ENCODE data around the gene ECSCR. TPM values are rescaled to one million over a fixed set of nuclear protein-coding genes. Genes with fewer than 3 reads are reported as not detected.
"Not testable (repeated sequence)": the region's sequence is repeated elsewhere in the genome, so short reads cannot be mapped to it uniquely, and the experiment has no call there.

Gene ECSCR
- total RNA-seq, 6 experiments from 2014 or later = 1.2 to 5.1 (median 2.3) TPM

GRCh38 chr5:139445325-139446170 lies 17.0 kb downstream of the ECSCR start:
- TF ChIP-seq POLR2A (IDR thresholded peaks at IDR 0.05) (no peak), CTCF (IDR thresholded peaks at IDR 0.05) (no peak)
- DNase-seq = no peak
- WGBS (ENCODE audit: insufficient coverage, low coverage, low lambda C conversion rate, missing lambda C conversion rate) = 36% methylated on average over 6 of the region's 7 CpGs
- no peak overlapping the region for H3K27ac ChIP-seq
- no peaks in the 10 kb centered on the region for H3K27me3 ChIP-seq
- no peaks in the 10 kb centered on the region for H3K36me3 ChIP-seq
- H3K9me3 ChIP-seq = no peaks in the 10 kb centered on the region
- intact Hi-C loops (cut with DNase I) = no loop called here
- no peak overlapping the region for H3K4me3 ChIP-seq
- no peaks in the 10 kb centered on the region for H3K4me1 ChIP-seq
- ATAC-seq = no peak

GRCh38 chr5:139443831-139444453 lies 18.6 kb downstream of the ECSCR start:
- TF ChIP-seq POLR2A (IDR thresholded peaks at IDR 0.05) (no peak), CTCF (IDR thresholded peaks at IDR 0.05) (no peak)
- ATAC-seq (peak in 1 of 4 donors; percentile 2), DNase-seq (no peak)
- H3K9me3 ChIP-seq = no peaks in the 10 kb centered on the region
- 57% methylated on average over 3 of the region's 4 CpGs for WGBS (ENCODE audit: insufficient coverage, low coverage, low lambda C conversion rate, missing lambda C conversion rate)
- H3K36me3 ChIP-seq = no peaks in the 10 kb centered on the region
- H3K27me3 ChIP-seq = no peaks in the 10 kb centered on the region
- no peak overlapping the region for H3K27ac ChIP-seq
- no peak overlapping the region for H3K4me3 ChIP-seq
- intact Hi-C loops (cut with DNase I) = no loop called here
- no peaks in the 10 kb centered on the region for H3K4me1 ChIP-seq

GRCh38 chr5:139440416-139440815 lies 22.1 kb downstream of the ECSCR start:
- ATAC-seq; intact Hi-C loops (cut with DNase I): not testable (repeated sequence)

GRCh38 chr5:139439013-139439903 lies 23.3 kb downstream of the ECSCR start, which contains the start of gene DNAJC18:
Gene DNAJC18, minus strand, starts transcription at chr5:139439525. Its CDS starts 80 bp downstream, at chr5:139439445.
- peak within 1 kb of the TSS; percentile 66 to 94 (median 76) for H3K4me3 ChIP-seq
- peak; percentile 88 to 93 (median 91) for DNase-seq
- H3K27me3 ChIP-seq = no peaks in the 10 kb centered on the region
- intact Hi-C loops (cut with DNase I) = no loop called here
- peak within 1 kb of the TSS; percentile 77 to 89 (median 78) for H3K27ac ChIP-seq
- peak; percentile 98 to 99 (median 98) for ATAC-seq
- 6% methylated on average over 13 of the region's 49 CpGs for WGBS (ENCODE audit: insufficient coverage, low coverage, low lambda C conversion rate, missing lambda C conversion rate)
- no peaks in the 10 kb centered on the region for H3K36me3 ChIP-seq
- H3K4me1 ChIP-seq = peaks cover 0 to 3% (median under 1%) of the 10 kb centered on the region in 4 donors
- H3K9me3 ChIP-seq = no peaks in the 10 kb centered on the region
- TF ChIP-seq CTCF (IDR thresholded peaks at IDR 0.05) (no peak), POLR2A (IDR thresholded peaks at IDR 0.05) (no peak)

More at GRCh38 chr5:139440416-139440815, 22.1 kb downstream of the ECSCR start:
- WGBS (ENCODE audit: insufficient coverage, low coverage, low lambda C conversion rate, missing lambda C conversion rate) = 79% methylated on average over 4 of the region's 17 CpGs
- not testable (repeated sequence) for H3K27me3 ChIP-seq, H3K4me3 ChIP-seq, H3K9me3 ChIP-seq, H3K4me1 ChIP-seq, H3K27ac ChIP-seq, H3K36me3 ChIP-seq
- peak in 1 of 3 donors; percentile 31 for DNase-seq

Measured in right lobe of liver (tissue), 6 donors.